ENCODE results near the gene HJURP.

The HJURP gene

DNA sequence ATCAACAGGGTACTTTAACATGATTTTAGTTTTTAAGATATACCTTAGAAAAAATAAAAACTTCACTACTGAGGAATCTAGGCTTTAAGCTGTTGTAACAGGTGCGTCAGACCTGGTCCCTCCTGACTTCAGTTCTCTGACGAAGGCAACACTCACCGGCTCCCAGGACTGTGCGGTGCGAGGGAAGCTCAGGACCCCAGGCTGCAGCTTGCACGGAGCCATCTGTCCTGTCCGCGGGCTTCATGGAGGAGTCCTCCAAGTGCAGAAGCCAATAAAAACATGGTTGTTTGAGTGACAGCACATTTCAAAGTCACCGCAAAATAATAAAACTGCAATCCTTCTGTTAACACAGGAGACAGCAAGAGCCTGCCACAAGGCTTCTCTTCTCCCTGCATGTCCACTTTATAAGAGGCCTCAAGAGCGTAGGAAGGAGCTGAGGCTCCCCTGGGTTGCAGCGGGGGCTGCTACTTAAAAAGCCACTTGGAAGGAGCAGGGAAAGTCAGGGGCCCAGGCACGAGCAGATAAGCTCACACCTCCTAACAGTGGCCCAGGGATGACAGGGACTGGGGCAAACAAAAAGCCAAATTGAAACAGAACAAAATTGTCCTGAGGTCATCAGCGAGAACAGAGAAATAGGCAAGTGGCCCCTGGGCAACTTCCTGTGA, 4.6 kb downstream of the HJURP start:
- DNase-seq (ENCODE audit: low spot score), result no peak

DNA sequence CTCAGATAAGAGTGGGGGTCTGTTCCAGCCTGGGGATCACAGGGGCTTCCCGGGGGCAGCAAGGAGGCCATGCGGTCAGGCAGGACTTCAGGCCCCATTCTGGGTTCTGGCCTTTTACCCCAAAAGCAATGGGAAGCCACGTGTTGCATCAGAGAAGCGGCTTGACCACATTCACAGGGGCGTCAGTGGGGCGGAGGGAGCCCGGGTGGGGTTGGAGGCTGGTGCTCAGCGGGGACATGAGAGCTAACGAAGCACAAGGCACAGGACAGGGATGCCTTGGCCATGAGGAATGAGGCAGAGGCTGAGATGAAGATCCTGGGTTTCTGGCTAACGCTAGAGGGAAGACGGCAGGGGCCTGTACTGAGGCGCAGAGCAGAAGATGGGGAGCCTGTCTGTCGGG, 6.1 kb downstream of the HJURP start:
- no peak for DNase-seq (ENCODE audit: low spot score)

DNA sequence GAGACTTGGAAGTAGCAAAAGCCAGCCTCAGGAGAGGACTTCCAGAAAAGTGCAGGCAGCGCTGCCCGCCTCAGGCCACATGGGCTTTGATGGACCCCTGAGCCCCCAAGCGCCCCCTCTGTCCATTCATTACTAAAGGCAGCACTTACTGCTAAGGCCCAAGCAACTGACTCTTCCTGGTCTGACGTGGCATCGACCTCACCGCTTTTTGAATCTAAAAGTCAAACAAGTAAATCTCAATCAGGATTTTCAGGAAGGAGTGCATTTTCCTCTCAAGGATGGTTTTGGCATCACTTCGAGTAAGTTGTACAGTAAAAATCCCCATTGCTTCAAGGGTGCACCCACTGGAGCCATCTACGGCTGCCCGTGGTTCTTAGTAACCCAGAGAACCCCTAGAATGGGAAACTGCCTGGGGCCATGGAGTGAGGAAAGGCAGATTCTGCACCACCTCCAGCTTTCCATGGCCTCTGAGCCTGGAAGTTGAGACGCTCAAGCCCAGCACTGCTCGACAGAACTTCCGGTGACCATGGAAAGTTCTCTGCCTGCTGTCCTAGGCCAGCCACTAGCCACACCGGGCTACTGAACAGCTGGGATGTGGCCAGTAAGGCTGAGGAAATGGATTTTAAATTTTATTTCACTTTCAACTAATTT, 7.0 kb downstream of the HJURP start:
- no peak for DNase-seq (ENCODE audit: low spot score)

DNA sequence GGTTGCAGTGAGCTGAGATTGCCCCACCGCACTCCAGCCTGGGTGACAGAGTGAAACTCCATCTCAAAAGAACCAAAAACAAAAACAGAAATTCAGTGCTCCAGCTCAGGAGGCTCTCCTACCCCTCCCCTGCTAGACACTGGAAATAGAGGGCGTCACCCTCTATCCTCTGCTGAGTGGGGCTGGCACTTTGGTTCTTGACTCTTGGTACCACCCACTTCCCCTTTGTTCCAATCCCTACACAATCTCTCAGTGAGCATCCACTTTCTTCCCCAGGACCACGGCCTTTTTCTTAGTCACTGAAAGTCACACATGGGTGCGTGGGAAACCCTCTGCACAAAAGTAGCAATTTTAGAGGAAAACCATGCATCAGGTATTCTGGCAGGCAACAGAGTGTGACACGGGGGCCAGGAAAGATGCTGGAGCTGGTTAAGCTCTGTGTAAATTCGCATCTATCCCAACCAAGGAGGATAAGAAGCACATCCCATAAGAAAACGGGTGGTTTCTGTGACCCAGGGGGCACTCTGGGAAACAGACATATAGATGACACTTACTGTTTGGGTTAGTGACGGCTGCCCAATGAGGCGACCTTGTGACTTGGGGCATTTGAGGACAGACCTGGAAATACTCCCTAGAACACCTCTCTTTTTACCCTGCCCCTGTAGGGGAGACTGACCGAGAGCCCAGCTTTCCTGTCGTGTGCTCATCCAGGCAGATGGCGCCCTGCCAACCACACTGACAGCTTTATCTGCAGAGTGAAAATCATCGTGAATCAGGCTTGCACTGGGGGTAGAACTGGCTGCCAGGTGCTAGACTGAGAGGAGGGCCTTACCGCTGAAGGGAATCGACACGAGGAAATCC, 7.7 kb downstream of the HJURP start:
- no peak for DNase-seq (ENCODE audit: low spot score)

DNA sequence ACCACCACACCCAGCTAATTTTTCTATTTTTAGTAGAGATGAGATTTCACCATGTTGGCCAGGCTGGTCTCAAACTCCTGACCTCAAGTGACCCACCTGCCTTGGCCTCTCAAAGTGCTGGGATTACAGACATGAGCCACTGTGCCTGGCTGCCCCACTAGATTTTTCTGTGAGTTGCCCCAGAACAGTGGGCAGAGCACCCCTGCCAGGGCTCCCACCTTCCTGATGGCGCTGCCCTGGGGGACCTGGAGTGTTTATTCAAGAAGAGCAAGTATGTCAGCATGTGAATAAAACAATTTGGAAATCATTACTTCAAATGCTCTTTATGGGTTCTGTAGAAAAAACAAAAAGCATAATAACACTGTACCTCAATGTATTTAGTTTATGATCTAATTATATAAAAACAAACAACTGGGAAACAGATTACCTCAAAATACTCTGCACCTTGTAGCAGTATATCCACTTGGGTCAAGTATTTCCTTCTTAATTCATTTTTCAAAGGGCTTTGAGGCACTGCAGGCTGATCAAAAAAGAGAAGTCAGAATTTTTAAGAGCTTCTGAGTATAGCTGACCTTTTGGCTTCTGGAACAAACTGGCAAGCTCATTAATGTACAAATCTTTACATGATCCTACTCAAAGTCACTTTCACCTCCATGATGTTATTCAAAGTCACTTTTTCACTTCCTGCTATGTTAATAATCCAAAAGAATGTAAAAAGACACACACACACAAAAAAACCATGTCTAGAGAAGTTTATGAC, 8.9 kb downstream of the HJURP start:
- no peak for DNase-seq (ENCODE audit: low spot score)

DNA sequence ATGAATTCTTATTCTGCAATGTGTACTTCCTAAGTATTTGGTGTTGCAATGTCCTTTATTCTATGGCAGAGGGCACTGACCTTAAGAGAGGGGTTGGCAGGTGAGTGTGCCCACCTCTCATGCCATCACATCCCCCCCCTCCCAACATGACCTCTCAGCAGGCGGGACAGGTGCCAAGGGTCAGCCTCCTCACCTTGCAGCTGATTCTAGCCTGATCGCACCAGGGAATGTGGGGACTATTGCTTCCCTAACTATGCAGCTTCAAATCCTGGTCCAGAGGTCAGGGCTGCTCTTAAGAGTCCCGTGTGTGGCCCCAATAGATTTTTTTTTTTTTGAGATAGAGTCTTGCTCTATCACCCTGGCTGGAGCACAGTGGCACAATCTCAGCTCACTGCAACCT, 9.5 kb downstream of the HJURP start:
- no peak for DNase-seq (ENCODE audit: low spot score)

DNA sequence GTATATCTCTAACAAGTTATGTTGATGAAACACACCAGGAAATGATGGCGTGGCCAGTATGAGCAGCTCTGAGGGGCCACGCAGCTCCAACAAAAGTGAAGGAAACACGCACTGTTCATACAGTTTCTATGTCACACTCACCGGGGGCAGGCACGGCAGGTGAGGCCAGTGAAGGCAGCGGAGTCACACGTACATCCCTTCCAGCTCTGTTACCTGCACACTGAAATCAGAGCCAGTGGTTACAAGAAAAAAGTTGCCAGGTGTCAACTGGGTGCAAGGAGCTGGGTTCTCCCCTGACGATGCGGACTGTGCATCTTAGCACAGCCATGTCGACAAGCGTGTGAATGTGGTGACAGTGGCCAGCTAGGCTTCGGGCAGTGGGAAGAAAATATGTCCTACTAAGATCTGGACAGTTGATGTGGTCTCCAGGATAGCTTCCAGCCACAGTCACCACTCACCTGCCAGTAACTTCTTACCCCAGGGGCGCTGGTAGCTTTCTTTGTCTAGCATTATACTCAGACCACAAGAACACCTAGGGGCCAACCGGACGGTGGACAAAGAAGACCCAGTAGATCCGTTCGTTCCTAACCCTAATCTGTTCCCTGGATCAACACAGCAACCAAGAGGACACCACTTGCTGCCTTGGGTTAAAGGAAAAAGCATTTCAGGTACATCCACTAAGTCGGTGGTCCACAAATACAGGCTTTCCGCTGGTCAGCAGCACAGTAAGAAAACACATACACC, 10.1 kb downstream of the HJURP start:
- no peak for DNase-seq (ENCODE audit: low spot score)

DNA sequence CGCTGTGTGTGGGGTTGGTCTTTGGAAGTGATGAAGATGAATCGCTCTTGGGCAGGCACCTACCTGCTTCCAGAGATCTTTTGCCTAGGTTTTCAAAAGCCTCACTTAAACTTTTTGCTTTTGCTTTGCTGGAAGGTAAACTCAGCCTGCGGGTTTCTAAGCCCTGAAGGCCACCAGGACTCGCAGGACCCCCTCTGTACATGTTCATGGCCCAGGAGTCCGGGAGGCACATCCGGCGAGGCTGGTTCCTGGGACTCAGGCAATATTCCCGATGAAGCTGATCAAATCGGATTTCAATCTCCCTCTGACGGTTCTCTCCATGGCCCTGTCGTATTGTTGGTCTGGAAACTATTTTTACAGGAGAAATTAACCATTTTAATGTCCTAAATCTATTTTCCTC, 13.2 kb downstream of the HJURP start:
- DNase-seq (ENCODE audit: low spot score), result no peak

DNA sequence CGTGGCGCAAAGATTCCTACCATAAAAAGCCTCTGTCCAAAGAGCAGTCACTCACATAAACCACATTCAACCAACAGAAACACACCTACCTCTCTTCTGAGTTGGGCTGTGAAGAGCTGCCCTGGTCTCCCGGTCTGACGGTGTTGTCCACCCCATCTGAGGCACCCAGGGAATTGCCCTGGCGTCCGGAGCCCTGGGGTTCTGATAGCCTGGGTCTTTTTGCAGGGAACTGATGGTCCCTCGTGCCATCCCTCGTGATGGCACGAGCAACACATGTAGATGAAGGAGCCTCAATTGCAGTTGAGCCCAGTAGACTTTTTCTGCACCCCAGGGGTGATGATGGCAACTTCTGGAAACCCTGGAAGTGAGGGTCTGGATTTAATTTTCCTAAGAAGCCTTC, 13.8 kb downstream of the HJURP start:
- no peak for DNase-seq (ENCODE audit: low spot score)

DNA sequence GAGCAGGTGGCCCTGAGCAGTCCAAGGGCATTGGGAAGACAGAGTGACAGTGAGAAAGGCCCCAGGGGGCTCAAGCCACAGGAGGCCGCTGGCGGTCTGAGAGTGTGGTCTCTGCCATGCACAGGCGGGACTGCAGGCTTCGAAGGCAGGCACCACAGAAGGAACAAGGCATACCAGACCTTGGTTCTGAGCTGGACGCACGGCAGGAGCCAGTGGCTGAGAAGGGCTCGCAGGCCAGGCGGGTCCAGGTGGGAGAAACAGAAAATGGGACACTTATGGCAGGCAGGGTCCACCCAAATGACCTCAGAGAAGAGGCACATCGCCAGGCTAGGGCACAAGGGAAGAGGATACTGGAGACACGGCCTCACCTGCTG, 14.9 kb downstream of the HJURP start:
- no peak for DNase-seq (ENCODE audit: low spot score)

DNA sequence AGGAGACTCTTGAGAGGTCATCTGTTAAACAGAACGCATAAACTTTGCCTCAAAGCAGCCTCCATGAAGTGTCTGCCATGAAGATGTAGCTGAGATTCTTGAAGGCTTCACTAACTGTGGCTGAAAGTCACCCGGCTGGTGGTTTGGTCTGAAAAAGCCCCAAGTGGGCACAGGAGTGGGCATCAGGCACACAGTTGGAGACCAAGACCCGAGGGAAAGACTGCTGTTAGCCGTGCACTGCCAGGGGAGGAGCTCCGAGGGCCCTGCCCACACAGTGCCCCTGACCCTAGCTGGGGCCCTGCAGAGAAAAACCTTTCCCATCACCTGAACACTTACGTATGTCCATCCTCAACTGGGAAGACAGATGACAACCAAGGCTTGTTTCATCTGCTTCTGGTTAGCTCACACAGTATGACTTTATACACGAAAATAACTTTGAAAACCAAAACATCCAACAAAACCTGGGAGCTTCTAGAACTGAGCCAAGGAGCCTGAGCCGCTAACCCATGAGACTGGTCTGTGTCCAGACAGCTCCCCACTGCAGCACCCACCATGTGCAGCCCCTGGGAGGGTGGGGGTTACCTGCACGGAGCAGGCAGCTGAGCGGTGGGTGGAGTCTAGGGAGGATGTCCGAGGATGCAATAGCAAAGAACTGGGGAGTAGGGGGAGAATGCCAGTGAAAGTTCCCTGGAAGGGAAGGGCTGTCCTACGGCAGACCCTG, 15.4 kb downstream of the HJURP start:
- no peak for DNase-seq (ENCODE audit: low spot score)

DNA sequence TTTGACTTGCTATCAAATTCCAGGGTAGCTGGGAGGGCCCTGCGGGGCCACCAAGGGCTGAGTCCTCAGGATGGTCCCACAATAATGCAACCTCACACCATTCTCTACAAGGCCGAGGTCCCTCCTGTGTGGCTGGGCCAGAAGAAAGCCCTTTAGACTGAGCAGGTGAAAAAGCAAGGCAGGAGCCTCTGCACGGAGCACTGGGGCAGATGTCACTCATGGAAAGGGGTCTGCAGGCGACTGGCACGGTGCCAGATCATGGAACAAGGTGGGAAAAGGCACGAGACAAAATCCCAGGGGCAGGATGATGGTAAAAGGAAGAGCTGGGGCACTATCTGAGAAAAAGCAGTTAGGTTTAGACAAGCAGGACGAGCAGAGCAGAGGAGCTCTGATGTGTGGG, 16.1 kb downstream of the HJURP start:
- DNase-seq (ENCODE audit: low spot score), result no peak

DNA sequence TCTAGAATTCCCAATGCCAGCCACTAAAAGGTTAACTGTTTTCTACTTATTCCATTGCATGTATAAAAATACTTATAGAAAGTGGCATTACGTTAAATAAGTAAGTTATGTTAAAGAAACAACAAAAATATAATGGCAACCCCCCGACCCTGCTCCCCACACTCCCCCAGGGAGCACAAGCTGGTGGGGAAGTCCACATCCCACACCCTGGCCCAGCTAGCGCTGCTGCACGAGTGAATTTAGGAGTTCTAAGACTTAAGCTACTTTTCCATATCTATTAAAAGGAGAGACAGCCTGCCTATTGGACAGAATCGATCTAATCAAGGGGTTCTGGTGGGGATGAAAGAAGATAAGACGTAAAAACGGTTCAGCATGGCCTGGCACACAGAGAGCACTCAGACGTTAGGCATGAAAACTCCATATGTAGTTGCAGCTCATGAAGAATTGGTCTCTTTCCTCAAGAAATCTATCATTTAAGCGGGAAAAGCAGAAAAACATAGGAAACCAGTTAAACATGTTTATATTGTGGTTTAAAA, 16.6 kb downstream of the HJURP start:
- no peak for DNase-seq (ENCODE audit: low spot score)

DNA sequence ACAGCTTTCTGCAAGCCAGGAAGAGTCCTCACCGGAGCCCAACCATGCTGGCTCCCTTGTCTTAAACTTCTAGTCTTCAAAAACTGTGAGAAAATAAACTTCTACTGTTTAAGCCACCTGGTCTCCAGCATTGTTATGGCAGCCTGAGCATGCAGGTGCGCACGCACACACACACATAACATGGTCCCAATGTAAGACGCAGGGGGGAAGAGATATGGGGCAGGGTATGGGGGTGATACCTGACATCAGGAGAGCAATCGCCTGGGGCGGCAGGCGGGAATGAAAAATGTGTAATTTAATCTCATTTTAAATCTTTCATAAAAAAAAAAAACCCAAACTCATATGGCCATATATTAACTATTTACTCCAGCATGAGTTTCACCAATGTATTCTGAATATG, 18.0 kb downstream of the HJURP start:
- no peak for DNase-seq (ENCODE audit: low spot score)

DNA sequence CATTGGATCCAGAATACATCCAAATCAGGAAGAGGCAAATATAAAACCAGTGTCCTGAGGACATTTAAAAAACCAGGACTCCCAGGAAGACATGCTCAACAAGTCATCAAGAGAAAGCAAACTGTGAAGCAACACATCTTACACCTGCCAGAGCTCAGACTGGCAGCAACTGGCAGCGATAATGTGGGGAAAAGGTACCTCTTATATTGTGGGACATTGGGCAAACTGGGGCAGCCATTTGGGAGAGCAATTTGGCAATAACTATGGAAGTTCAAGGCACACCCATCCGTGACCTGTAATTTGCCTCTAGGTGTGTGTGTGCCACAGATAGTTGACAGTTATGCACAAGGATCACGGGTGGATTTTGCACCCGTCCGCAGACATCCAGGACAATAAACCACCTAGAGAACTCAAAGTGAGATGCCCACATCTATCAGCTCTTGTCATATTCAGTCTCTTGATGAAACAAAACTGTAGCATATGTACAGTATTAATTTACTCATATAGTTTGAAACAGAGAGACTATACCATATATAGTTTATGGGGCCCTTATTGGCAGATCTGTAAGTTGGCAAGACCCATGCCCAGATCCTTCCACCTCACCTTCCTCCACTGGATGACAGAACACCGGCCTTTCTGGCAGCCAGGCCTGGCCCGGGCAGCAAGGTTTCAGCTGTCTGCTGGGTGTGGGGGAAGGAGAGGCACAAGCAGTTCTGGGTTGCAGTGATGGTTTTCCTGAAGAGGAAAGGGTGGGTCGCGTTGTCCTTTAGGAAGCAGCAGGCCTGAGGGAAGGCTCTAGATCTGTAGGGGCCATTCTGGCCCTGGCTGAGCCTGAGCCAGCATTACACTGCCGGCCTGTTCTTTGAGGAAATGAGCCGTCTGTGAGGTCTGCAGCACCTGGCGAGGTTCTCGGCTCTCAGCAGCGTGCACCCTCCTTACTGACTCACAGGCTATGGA, 18.8 kb downstream of the HJURP start:
- no peak for DNase-seq (ENCODE audit: low spot score)

DNA sequence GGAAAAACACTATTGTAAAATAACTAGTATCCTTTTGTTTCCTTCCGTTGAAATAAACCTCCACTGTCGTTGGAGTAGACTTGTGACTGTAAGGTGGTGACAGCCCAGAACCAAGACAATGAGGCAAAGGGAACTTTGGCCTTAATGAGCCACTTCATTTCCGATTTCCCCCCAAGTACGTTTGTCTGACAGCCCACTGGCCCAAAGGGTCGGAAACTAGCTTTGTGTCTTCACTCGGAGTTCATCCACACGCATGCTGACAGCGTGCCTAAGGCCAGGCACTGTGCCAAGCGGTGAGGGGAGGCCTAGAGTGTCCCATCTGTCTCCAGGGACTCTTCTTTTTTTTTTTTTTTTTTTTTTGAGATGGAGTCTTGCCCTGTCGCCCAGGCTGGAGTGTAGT, 21.0 kb downstream of the HJURP start:
- DNase-seq (ENCODE audit: low spot score), result no peak

DNA sequence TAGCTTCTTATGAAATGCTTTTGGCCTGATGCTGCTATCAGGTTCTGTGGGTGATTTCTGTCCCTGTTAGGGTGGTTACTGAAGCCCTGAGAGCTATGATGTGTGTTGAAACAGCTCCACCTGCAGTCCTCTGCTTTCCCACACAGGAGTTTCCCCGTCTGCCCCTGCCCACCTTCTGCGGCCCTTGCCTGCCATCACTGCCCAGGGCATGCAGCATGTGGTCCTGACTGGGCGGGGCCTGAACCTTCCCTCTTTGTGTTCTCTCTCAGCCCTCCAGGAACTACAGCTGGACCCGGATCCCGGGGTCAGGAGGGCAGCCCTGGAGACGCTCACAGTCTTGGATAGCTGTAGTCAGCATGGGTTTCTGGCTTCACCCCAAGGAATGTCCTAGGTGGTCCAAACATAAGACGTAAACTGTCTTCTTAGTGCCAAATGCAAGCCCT, 21.4 kb downstream of the HJURP start:
- no peak for DNase-seq (ENCODE audit: low spot score)

DNA sequence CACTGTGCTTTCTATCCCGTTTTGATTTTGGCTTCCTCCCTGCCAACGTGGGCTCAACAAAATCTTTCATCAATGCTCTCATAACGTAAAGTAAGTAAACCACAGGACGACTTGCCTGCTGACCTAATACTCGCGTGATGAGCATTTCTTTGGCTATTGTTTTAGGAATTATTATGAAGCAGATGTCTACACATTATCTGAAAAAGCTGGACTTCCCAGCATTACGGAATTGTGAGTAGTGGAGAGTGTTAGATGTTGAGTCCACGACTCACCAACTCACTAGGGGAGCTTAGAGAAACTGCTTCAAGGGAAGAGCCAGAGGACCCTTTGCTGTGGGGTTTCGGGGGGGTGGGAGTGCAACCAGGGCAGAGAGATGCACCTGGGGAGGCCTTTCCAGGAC, 21.9 kb downstream of the HJURP start:
- DNase-seq (ENCODE audit: low spot score), result no peak

DNA sequence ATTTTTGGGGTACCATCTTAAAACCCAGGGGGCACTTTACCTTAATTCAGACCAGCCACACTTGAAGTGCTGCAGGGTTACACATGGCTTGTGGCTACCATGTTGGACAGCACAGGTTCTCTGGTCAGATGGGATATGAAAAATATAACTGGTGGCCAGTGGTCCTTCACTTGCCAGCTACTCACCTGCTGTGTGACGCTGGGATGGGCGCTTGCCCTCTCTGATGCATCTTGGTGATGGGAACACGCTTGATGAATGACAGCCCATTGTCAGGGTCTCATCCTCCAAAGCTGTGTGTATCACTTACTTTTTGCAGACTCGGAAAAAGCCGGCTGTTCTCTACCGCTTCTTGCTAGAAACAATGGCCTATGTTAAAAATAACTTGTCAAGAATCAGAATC, 22.5 kb downstream of the HJURP start:
- no peak for DNase-seq (ENCODE audit: low spot score)

Measured in CD4-positive, alpha-beta T cell treated with Interleukin-2 at 100 ng/mL for 4 hours (primary cell).